Spleen (tissue), 7 donors: ENCODE results near the gene BOD1.

Experiments used
- POLR2A ChIP-seq, 3 donors: fragments of 450-650 bp; IDR thresholded peaks; one replicate each; pipeline ENCODE4 v1.5.1; 2017; ENCODE audit warnings: antibody characterized with exemption in 3 of 3, mild to moderate bottlenecking in 1 of 3
- TF ChIP-seq, protein P1 (sequence below), 11 experiments: fragments of 200-600 bp in 7 of 11; fragments of 450-650 bp in 4 of 11; sonication (generic) in 4 of 11; IDR thresholded peaks in 8 of 11; conservative IDR thresholded peaks in 3 of 11; 1 replicate in 7 of 11; 2 replicates in 4 of 11; pipeline versions ENCODE4 v1.4.0 to v1.8.0; 2016 to 2021; ENCODE audit warnings: antibody characterized with exemption in 11 of 11, inconsistent platforms in 4 of 11, mild to moderate bottlenecking in 1 of 11
- donor health status: DM: no; HTN: no; CAD: no; lungs with moderate emphysema.
- donor health status: DM: no; HTN: no; CAD: no.
- donor health status: DM: no; HTN: no; CAD: no.

DNA sequence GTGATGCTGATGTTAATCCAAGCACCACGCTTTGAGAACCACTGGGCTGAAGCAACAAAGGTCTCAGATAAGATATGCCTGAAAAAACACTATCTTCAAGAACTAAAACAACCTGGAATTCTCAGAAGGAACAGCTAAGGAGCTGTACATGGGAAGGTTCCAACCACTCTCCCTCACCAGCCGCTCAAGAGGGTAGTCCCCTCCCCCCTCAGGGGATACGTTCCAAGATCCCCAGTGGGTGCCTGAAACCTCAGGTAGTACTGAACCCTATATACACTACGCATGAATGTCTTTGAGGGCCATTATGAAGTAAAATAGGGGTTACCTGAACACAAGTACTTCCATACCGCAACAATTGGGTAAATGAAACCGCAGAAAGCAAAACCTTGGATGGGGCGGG lies 1.9 kb downstream of the BOD1 start:
- TF ChIP-seq, protein P1, sequence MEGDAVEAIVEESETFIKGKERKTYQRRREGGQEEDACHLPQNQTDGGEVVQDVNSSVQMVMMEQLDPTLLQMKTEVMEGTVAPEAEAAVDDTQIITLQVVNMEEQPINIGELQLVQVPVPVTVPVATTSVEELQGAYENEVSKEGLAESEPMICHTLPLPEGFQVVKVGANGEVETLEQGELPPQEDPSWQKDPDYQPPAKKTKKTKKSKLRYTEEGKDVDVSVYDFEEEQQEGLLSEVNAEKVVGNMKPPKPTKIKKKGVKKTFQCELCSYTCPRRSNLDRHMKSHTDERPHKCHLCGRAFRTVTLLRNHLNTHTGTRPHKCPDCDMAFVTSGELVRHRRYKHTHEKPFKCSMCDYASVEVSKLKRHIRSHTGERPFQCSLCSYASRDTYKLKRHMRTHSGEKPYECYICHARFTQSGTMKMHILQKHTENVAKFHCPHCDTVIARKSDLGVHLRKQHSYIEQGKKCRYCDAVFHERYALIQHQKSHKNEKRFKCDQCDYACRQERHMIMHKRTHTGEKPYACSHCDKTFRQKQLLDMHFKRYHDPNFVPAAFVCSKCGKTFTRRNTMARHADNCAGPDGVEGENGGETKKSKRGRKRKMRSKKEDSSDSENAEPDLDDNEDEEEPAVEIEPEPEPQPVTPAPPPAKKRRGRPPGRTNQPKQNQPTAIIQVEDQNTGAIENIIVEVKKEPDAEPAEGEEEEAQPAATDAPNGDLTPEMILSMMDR (IDR thresholded peaks at IDR 0.05 in 8 of 11, conservative IDR thresholded peaks at IDR 0.05 in 3 of 11) = no peak
- TF ChIP-seq POLR2A (IDR thresholded peaks at IDR 0.05) = no peak
